PC-3 (cell line): ENCODE results near the gene BRINP2.

Experiments
- EZH2 ChIP-seq: fragments of 300-600 bp; sonication (generic); IDR thresholded peaks from one replicate; pipeline ENCODE4 v1.6.1; 2017; ENCODE audit warnings: antibody characterized with exemption, mild to moderate bottlenecking, low read length; ENCODE audit not compliant: unreplicated experiment
- EZH2phosphoT487 ChIP-seq: fragments of 300-600 bp; sonication (generic); IDR thresholded peaks from 2 replicates; pipeline ENCODE4 v1.6.1; 2018; ENCODE audit warnings: mild to moderate bottlenecking, antibody characterized with exemption, low read length, borderline replicate concordance
- TF ChIP-seq, protein P1 (sequence below): fragments of 300-600 bp; sonication (generic); conservative IDR thresholded peaks from 2 replicates; pipeline ENCODE4 v1.5.1; 2017; ENCODE audit warnings: antibody characterized with exemption, low read depth, mild to moderate bottlenecking, low read length

GRCh38 chr1:177227978-177228692 is 57.4 kb downstream of the BRINP2 start:
- TF ChIP-seq, protein P1, sequence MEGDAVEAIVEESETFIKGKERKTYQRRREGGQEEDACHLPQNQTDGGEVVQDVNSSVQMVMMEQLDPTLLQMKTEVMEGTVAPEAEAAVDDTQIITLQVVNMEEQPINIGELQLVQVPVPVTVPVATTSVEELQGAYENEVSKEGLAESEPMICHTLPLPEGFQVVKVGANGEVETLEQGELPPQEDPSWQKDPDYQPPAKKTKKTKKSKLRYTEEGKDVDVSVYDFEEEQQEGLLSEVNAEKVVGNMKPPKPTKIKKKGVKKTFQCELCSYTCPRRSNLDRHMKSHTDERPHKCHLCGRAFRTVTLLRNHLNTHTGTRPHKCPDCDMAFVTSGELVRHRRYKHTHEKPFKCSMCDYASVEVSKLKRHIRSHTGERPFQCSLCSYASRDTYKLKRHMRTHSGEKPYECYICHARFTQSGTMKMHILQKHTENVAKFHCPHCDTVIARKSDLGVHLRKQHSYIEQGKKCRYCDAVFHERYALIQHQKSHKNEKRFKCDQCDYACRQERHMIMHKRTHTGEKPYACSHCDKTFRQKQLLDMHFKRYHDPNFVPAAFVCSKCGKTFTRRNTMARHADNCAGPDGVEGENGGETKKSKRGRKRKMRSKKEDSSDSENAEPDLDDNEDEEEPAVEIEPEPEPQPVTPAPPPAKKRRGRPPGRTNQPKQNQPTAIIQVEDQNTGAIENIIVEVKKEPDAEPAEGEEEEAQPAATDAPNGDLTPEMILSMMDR, result no peak
- TF ChIP-seq EZH2 (no peak), EZH2phosphoT487 (no peak)
